Transverse colon (tissue), 4 donors: ENCODE measurements around the gene KIF1A.

Experiments
- EP300 ChIP-seq: sonication (generic); formaldehyde crosslinking; IDR thresholded peaks from one replicate; pipeline ENCODE4 v1.6.1; 2017; ENCODE audit warnings: antibody characterized with exemption, low read depth
- POLR2A ChIP-seq: fragments of 450-650 bp; IDR thresholded peaks from one replicate; pipeline ENCODE4 v1.6.1; 2016; ENCODE audit warnings: antibody characterized with exemption, mild to moderate bottlenecking, moderate library complexity
- POLR2AphosphoS5 ChIP-seq, 3 donors: sonication (generic); formaldehyde crosslinking; IDR thresholded peaks; one replicate each; pipeline ENCODE4 v1.6.1; 2016; ENCODE audit warnings: antibody characterized with exemption in 3 of 3
- TF ChIP-seq, protein P1 (sequence below), 5 experiments: fragments of 200-600 bp in 3 of 5; fragments of 450-650 bp in 2 of 5; sonication (generic) in 3 of 5; IDR thresholded peaks; 1 replicate in 2 of 5; 2 replicates in 3 of 5; pipeline ENCODE4 v1.5.1; 2016 to 2017; ENCODE audit warnings: antibody characterized with exemption in 5 of 5, inconsistent platforms in 3 of 5, mild to moderate bottlenecking in 2 of 5, moderate library complexity in 1 of 5

DNA sequence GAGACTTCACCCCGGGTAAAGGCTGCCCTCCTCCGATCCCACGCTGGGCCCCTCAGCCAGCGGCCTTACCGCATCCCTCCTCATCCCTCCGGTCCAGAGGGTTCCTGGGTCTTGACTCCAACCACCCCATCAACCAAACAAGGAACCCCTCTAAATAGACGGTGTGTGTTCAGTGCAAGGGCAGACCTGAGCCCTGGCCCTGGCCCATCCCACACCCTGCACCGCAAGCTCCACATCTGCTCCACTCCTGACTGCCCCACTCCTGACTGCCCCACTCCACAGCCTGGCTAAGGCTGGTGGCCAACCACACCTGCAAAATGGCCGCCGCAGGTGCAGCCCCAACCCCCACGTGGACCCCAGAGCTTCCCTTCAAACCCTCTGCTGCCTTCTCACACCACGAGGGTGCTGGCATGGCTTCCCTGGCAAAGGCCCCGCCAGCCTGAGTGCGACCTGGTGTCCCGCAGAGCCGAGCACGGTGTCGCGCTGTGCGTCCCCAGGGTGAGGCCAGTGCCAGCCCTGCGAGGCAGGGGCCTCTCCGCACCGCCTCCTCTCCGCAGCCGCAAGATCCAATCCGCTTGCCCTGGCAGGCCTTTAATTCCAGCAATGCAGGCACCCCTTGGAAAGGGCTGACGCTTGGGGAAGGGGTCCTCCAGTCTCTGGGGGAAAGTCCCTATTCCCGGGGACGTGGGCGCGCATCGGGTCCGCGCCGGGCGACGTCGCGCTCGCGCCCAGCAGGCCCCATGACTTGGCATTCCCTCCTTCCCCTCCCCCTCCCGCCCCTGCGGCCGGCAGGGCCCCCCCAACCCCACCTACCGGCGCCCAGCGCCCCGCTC lies 1.5 kb downstream of the KIF1A start:
- TF ChIP-seq, protein P1, sequence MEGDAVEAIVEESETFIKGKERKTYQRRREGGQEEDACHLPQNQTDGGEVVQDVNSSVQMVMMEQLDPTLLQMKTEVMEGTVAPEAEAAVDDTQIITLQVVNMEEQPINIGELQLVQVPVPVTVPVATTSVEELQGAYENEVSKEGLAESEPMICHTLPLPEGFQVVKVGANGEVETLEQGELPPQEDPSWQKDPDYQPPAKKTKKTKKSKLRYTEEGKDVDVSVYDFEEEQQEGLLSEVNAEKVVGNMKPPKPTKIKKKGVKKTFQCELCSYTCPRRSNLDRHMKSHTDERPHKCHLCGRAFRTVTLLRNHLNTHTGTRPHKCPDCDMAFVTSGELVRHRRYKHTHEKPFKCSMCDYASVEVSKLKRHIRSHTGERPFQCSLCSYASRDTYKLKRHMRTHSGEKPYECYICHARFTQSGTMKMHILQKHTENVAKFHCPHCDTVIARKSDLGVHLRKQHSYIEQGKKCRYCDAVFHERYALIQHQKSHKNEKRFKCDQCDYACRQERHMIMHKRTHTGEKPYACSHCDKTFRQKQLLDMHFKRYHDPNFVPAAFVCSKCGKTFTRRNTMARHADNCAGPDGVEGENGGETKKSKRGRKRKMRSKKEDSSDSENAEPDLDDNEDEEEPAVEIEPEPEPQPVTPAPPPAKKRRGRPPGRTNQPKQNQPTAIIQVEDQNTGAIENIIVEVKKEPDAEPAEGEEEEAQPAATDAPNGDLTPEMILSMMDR (IDR thresholded peaks at IDR 0.05) = no peak
- TF ChIP-seq POLR2AphosphoS5 (IDR thresholded peaks at IDR 0.05) (no peak), EP300 (no peak), POLR2A (no peak)
